HCT116 (cell line): ENCODE measurements around the gene BABAM2. TPM values are rescaled to one million over a fixed set of nuclear protein-coding genes. Genes with fewer than 3 reads are reported as not detected.

Experiments
- ATAC-seq: fragments of 200-7000 bp; cut with Tn5 transposase; 2 replicates; pipeline ENCODE4 v1.9.1; 2020; ENCODE audit warnings: mild to moderate bottlenecking, moderate library complexity
- BruUV-seq: library from RNA; stranded (reverse); fragments of 400-500 nt; replicated peaks from 2 replicates; lab custom pipeline; 2021; lab: Mats Ljungman, UMichigan
- CTCF ChIA-PET: fragments of 300-600 bp; sonication (Branson Sonifier 250); formaldehyde crosslinking; loops from one replicate; lab custom pipeline; 2021; ENCODE audit warnings: antibody characterized with exemption; lab: Charles Lee
- POLR2A ChIA-PET: fragments of 300-600, 350-600 bp; sonication (Branson Sonifier 250); formaldehyde crosslinking; loops from one replicate; lab custom pipeline; 2021; ENCODE audit warnings: antibody characterized with exemption; lab: Charles Lee
- RAD21 ChIA-PET, 2 experiments: fragments of 300-600 bp; sonication (Branson Sonifier 250); formaldehyde crosslinking; loops; one replicate each; lab custom pipeline; 2023; ENCODE audit warnings: low total read pairs in 2 of 2; ENCODE audit not compliant: uncharacterized antibody in 2 of 2, unreplicated experiment in 2 of 2, low non-redundant PET in 1 of 2; lab: Charles Lee
- DNase-seq: peaks from one replicate; pipeline ENCODE4 v3.0.0-alpha.2; 2010; ENCODE audit warnings: low read depth, low spot score
- H2AFZ ChIP-seq: fragments of 200-600 bp; shearing (Covaris generic), sonication (generic); 2 replicates; pipeline ENCODE4 v1.6.1; 2017; ENCODE audit warnings: low read depth, mixed run types, mixed read lengths, antibody characterized with exemption, low read length; ENCODE audit not compliant: poor library complexity, severe bottlenecking
- H3K27ac ChIP-seq: 2 replicates; pipeline ENCODE4 v1.5.1; 2012; ENCODE audit warnings: low read depth, low read length
- H3K27me3 ChIP-seq: fragments of 200-600 bp; sonication (generic); 2 replicates; pipeline ENCODE4 v1.6.1; 2016; ENCODE audit warnings: mixed run types, low read length, mixed read lengths; ENCODE audit not compliant: insufficient read depth
- H3K36me3 ChIP-seq, 2 experiments: fragments of 200-500 bp in 1 of 2; fragments of 200-600 bp in 1 of 2; sonication (Bioruptor generic) in 1 of 2; sonication (generic) in 1 of 2; 2 replicates each; pipeline versions ENCODE4 v1.5.1 to v1.6.1; 2014 to 2016; ENCODE audit warnings: low read length in 2 of 2, inconsistent platforms in 1 of 2, mixed read lengths in 1 of 2, mixed run types in 1 of 2; ENCODE audit not compliant: insufficient read depth in 2 of 2, control insufficient read depth in 1 of 2
- H3K4me1 ChIP-seq, 2 experiments: fragments of 200-600 bp in 1 of 2; sonication (generic) in 1 of 2; 2 replicates each; pipeline versions ENCODE4 v1.5.1 to v1.6.1; 2012 to 2017; ENCODE audit warnings: low read length in 2 of 2, inconsistent platforms in 1 of 2, mild to moderate bottlenecking in 1 of 2, mixed read lengths in 1 of 2, mixed run types in 1 of 2, moderate library complexity in 1 of 2; ENCODE audit not compliant: insufficient read depth in 2 of 2, control insufficient read depth in 1 of 2
- H3K4me2 ChIP-seq: fragments of 200-600 bp; sonication (generic); 2 replicates; pipeline ENCODE4 v1.6.1; 2017; ENCODE audit warnings: mixed run types, low read length, mixed read lengths
- H3K4me3 ChIP-seq, 2 experiments: fragments of 200-600 bp in 1 of 2; sonication (generic) in 1 of 2; replicated peaks in 1 of 2; 2 replicates each; pipeline ENCODE4 v1.5.1; 2011 to 2016; ENCODE audit warnings: low read length in 2 of 2, control low read depth in 1 of 2, low read depth in 1 of 2, mild to moderate bottlenecking in 1 of 2, mixed read lengths in 1 of 2, mixed run types in 1 of 2
- H3K79me2 ChIP-seq: fragments of 200-600 bp; sonication (generic); 2 replicates; pipeline ENCODE4 v1.6.1; 2017; ENCODE audit warnings: mild to moderate bottlenecking, mixed run types, low read length, moderate library complexity, mixed read lengths; ENCODE audit not compliant: insufficient read depth
- H3K9ac ChIP-seq: fragments of 200-600 bp; sonication (generic); 2 replicates; pipeline ENCODE4 v1.6.1; 2016; ENCODE audit warnings: low read length, mixed read lengths
- H3K9me2 ChIP-seq: fragments of 200-600 bp; sonication (generic), shearing (Covaris generic); 2 replicates; pipeline ENCODE4 v1.6.1; 2017; ENCODE audit warnings: mixed run types, mild to moderate bottlenecking, moderate library complexity; ENCODE audit not compliant: insufficient read depth
- H3K9me3 ChIP-seq, 2 experiments: fragments of 200-500 bp in 1 of 2; fragments of 200-600 bp in 1 of 2; sonication (Bioruptor generic) in 1 of 2; sonication (generic) in 1 of 2; 2 replicates each; pipeline ENCODE4 v1.6.1; 2014 to 2017; ENCODE audit warnings: low read length in 2 of 2, mixed read lengths in 2 of 2, inconsistent platforms in 1 of 2, low read depth in 1 of 2, mild to moderate bottlenecking in 1 of 2, mixed run types in 1 of 2, moderate library complexity in 1 of 2; ENCODE audit not compliant: control insufficient read depth in 1 of 2, insufficient read depth in 1 of 2
- H4K20me1 ChIP-seq: fragments of 200-600 bp; sonication (generic), shearing (Covaris generic); 2 replicates; pipeline ENCODE4 v1.6.1; 2017; ENCODE audit warnings: mixed run types, mild to moderate bottlenecking, moderate library complexity; ENCODE audit not compliant: insufficient read depth
- CEBPB ChIP-seq: IDR thresholded peaks from 2 replicates; pipeline ENCODE4 v1.6.1; 2012; ENCODE audit warnings: low read depth
- CTCF ChIP-seq, 3 experiments: fragments of 200-600 bp in 1 of 3; sonication (generic) in 1 of 3; IDR thresholded peaks in 2 of 3; conservative IDR thresholded peaks in 1 of 3; 2 replicates each; pipeline ENCODE4 v1.5.1; 2012 to 2017; ENCODE audit warnings: low read depth in 2 of 3, low read length in 2 of 3, antibody characterized with exemption in 1 of 3, borderline replicate concordance in 1 of 3, control low read depth in 1 of 3, mild to moderate bottlenecking in 1 of 3, mixed read lengths in 1 of 3, mixed run types in 1 of 3, moderate library complexity in 1 of 3; ENCODE audit not compliant: insufficient read depth in 1 of 3
- JUND ChIP-seq: IDR thresholded peaks from 2 replicates; pipeline ENCODE4 v1.6.1; 2012
- MAX ChIP-seq: IDR thresholded peaks from 2 replicates; pipeline ENCODE4 v1.6.1; 2012
- POLR2A ChIP-seq: IDR thresholded peaks from 2 replicates; pipeline ENCODE4 v1.7.0; 2011; ENCODE audit warnings: borderline replicate concordance; ENCODE audit not compliant: insufficient read depth, insufficient read length; ENCODE audit errors: extremely low read depth
- POLR2AphosphoS5 ChIP-seq: IDR thresholded peaks from 2 replicates; pipeline ENCODE4 v1.6.1; 2011; ENCODE audit warnings: mild to moderate bottlenecking, low read depth, low read length, moderate library complexity
- RAD21 ChIP-seq: IDR thresholded peaks from 2 replicates; pipeline ENCODE4 v1.6.1; 2012; ENCODE audit warnings: low read depth, mild to moderate bottlenecking
- REST ChIP-seq: IDR thresholded peaks from 2 replicates; pipeline ENCODE4 v1.6.1; 2012; ENCODE audit warnings: low read depth
- SIN3A ChIP-seq: IDR thresholded peaks from 2 replicates; pipeline ENCODE4 v1.6.1; 2012; ENCODE audit warnings: low read depth
- SRF ChIP-seq: IDR thresholded peaks from 2 replicates; pipeline ENCODE4 v1.6.1; 2012; ENCODE audit warnings: low read depth
- TCF7L2 ChIP-seq: IDR thresholded peaks from 2 replicates; pipeline ENCODE4 v1.7.0; 2011; ENCODE audit warnings: borderline replicate concordance, inconsistent platforms; ENCODE audit not compliant: insufficient read depth, insufficient read length; ENCODE audit errors: extremely low read depth
- YY1 ChIP-seq: IDR thresholded peaks from 2 replicates; pipeline ENCODE4 v1.6.1; 2011; ENCODE audit warnings: low read length, low read depth, moderate library complexity, mild to moderate bottlenecking; ENCODE audit not compliant: insufficient replicate concordance; ENCODE audit errors: extremely low read depth
- ZFX ChIP-seq: fragments of 450-650 bp; IDR thresholded peaks from 2 replicates; pipeline ENCODE4 v1.6.1; 2017
- intact Hi-C: fragments of 100-400 bp; cut with micrococcal nuclease; formaldehyde crosslinking; loops from 2 replicates; pipeline ENCODE4 v1.10.0; 2022
- total RNA-seq: library from RNA; stranded (reverse); gene quantifications from one replicate; pipeline ENCODE4 v1.2.1, GENCODE V29; 2021; ENCODE audit not compliant: unreplicated experiment

The BABAM2 gene
- total RNA-seq, 1 experiment from 2014 or later = 23.8 TPM

DNA sequence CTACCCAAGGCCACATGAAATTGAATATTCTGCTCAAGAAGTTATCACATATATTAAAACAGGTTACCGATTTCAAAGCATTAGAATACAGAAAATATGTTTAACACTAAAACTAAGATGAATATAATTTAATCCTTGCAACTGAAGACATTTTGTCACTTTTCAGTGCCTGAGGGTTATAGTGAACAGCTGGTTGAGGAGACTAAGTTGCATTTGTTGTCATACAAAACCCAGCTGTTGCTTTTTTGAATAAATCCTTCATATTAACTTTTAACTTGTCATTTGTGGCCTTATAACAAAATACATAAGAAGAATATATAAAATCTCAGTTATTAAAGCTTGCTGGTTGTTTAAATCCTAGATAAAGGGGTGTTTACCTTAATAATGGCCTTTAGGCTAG is 37.8 kb upstream of the BABAM2 start:
- no TSS peak for BruUV-seq
- H3K27me3 ChIP-seq = no peaks in the 10 kb centered on the region
- ChIA-PET CTCF (no interaction called here), POLR2A (no interaction called here), RAD21 (no interaction called here)
- no peak for DNase-seq
- 0 out of 4 replicates have a peak, but pooled peaks cover 0 to 5% of the 10 kb centered on the region in 2 experiments for H3K9me3 ChIP-seq
- no peaks in the 10 kb centered on the region for H3K9me2 ChIP-seq
- TF ChIP-seq ZFX (no peak), CEBPB (no peak), POLR2AphosphoS5 (no peak), MAX (no peak), POLR2A (no peak), JUND (no peak), SRF (no peak), RAD21 (no peak), REST (no peak), YY1 (no peak), SIN3A (no peak), TCF7L2 (no peak), CTCF (IDR thresholded peaks at IDR 0.05 in 2 of 3, conservative IDR thresholded peaks at IDR 0.05 in 1 of 3; ENCODE audit: borderline replicate concordance in 1 of 3, insufficient read depth in 1 of 3, low read depth in 2 of 3, low read length in 2 of 3) (no peak)
- H3K79me2 ChIP-seq = no peaks in the 10 kb centered on the region
- H3K36me3 ChIP-seq = no peaks in the 10 kb centered on the region
- no peak overlapping the region for H3K27ac ChIP-seq
- no peak overlapping the region for H2AFZ ChIP-seq
- no peak for ATAC-seq
- H3K9ac ChIP-seq = no peak overlapping the region
- H3K4me2 ChIP-seq = no peak overlapping the region
- no peak overlapping the region for H3K4me3 ChIP-seq
- H4K20me1 ChIP-seq = no peaks in the 10 kb centered on the region
- intact Hi-C loops = no loop called here
- H3K4me1 ChIP-seq = peaks cover 0 to 3% of the 10 kb centered on the region in 2 experiments; a peak in 1 of 4 replicates
